Gastrocnemius medialis (tissue), 4 donors: ENCODE results near the gene MAN1B1. TPM values are rescaled to one million over a fixed set of nuclear protein-coding genes. Genes with fewer than 3 reads are reported as not detected.

Experiments
- ATAC-seq, 2 donors: fragments of 150-250 bp; one replicate each; pipeline ENCODE4 v1.9.1; 2016
- DNase-seq, 2 donors: peaks; one replicate each; pipeline ENCODE4 v3.0.0-alpha.2; 2019
- H3K27ac ChIP-seq, 4 donors: fragments of 200-600 bp; sonication (generic); 1 replicate in 1 of 4; 2 replicates in 3 of 4; pipeline ENCODE4 v1.5.1; 2016 to 2018; ENCODE audit warnings: mild to moderate bottlenecking in 2 of 4, moderate library complexity in 1 of 4
- H3K27me3 ChIP-seq, 3 donors: fragments of 200-600 bp; sonication (generic) in 2 of 3; 1 replicate in 1 of 3; 2 replicates in 2 of 3; pipeline versions ENCODE4 v1.5.1 to v1.6.0; 2016 to 2019; ENCODE audit warnings: mild to moderate bottlenecking in 1 of 3, moderate library complexity in 1 of 3
- H3K36me3 ChIP-seq, 2 donors: fragments of 200-600 bp; sonication (generic) in 1 of 2; one replicate each; pipeline ENCODE4 v1.5.1; 2017 to 2018
- H3K4me1 ChIP-seq, 2 donors: fragments of 200-600 bp; sonication (generic) in 1 of 2; one replicate each; pipeline ENCODE4 v1.5.1; 2016 to 2017; ENCODE audit warnings: mild to moderate bottlenecking in 2 of 2
- H3K4me3 ChIP-seq, 4 donors: fragments of 200-600 bp; sonication (generic) in 3 of 4; 1 replicate in 1 of 4; 2 replicates in 3 of 4; pipeline ENCODE4 v1.5.1; 2016 to 2019; ENCODE audit warnings: mild to moderate bottlenecking in 2 of 4
- H3K9me3 ChIP-seq, 3 donors: fragments of 200-600 bp; sonication (generic) in 2 of 3; 1 replicate in 1 of 3; 2 replicates in 2 of 3; pipeline ENCODE4 v1.5.1; 2016 to 2019
- POLR2A ChIP-seq, 2 donors: fragments of 450-650 bp; IDR thresholded peaks; one replicate each; pipeline ENCODE4 v1.6.1; 2017; ENCODE audit warnings: antibody characterized with exemption in 2 of 2, mild to moderate bottlenecking in 2 of 2, moderate library complexity in 2 of 2
- in situ Hi-C, 4 donors: fragments of 200-750 bp; cut with MboI; loops; one replicate each; pipeline versions ENCODE4 v1.15.0 to v1.8.0; 2017; ENCODE audit warnings: low sequenced_read_pairs in 4 of 4
- intact Hi-C: fragments of 100-400 bp; cut with DNase I; formaldehyde crosslinking; loops from one replicate; pipeline ENCODE4 v1.15.1; 2023; ENCODE audit warnings: low total_unique reads
- total RNA-seq, 4 donors: library from RNA; depleted of rRNA; stranded (reverse); fragments of >200 nt; gene quantifications; one replicate each; pipeline versions ENCODE4 v1.1.0 to v1.2.3, GENCODE V29; 2016
- TF ChIP-seq, protein P1 (sequence below), 5 experiments: fragments of 450-650 bp in 3 of 5; fragments of 200-600 bp in 2 of 5; sonication (generic) in 2 of 5; IDR thresholded peaks in 4 of 5; conservative IDR thresholded peaks in 1 of 5; 1 replicate in 4 of 5; 2 replicates in 1 of 5; pipeline ENCODE4 v1.5.1; 2016 to 2019; ENCODE audit warnings: antibody characterized with exemption in 5 of 5, mild to moderate bottlenecking in 3 of 5, moderate library complexity in 3 of 5

The MAN1B1 gene
- total RNA-seq, 4 donors from 2014 or later = 15.9 to 31.9 (median 21.1) TPM

DNA sequence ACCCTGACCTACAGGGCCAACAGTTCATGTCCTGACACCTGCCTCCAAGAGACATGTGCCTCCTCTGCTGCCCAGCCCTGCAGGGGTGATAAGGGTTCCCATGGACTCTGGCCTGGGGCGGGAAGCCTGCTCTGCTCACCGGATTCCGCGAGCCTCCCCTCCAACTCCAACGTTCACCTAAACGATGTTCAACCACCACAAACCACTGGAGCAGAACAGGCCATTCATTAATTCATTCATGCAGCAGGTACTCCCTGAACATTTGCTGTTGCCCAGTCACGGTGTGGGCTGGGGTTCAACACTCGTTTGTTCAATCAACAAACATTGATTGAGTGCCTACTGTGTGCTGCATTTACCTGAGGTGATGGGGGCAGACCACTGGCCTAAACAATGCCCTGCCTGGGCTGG lies 12.8 kb upstream of the MAN1B1 start:
- in situ Hi-C loops (no loop called here), intact Hi-C loops (no loop called here)
- DNase-seq (no peak), ATAC-seq (no peak)
- H3K27ac ChIP-seq = no peak overlapping the region
- no peak overlapping the region for H3K4me3 ChIP-seq
- H3K36me3 ChIP-seq = no peaks in the 10 kb centered on the region
- H3K27me3 ChIP-seq = peaks cover 3 to 7% (median 5%) of the 10 kb centered on the region in 3 donors
- peaks cover 9 to 20% of the 10 kb centered on the region in 2 donors for H3K4me1 ChIP-seq
- TF ChIP-seq, protein P1, sequence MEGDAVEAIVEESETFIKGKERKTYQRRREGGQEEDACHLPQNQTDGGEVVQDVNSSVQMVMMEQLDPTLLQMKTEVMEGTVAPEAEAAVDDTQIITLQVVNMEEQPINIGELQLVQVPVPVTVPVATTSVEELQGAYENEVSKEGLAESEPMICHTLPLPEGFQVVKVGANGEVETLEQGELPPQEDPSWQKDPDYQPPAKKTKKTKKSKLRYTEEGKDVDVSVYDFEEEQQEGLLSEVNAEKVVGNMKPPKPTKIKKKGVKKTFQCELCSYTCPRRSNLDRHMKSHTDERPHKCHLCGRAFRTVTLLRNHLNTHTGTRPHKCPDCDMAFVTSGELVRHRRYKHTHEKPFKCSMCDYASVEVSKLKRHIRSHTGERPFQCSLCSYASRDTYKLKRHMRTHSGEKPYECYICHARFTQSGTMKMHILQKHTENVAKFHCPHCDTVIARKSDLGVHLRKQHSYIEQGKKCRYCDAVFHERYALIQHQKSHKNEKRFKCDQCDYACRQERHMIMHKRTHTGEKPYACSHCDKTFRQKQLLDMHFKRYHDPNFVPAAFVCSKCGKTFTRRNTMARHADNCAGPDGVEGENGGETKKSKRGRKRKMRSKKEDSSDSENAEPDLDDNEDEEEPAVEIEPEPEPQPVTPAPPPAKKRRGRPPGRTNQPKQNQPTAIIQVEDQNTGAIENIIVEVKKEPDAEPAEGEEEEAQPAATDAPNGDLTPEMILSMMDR (IDR thresholded peaks at IDR 0.05 in 4 of 5, conservative IDR thresholded peaks at IDR 0.05 in 1 of 5) = no peak
- TF ChIP-seq POLR2A (IDR thresholded peaks at IDR 0.05) = no peak
- no peaks in the 10 kb centered on the region for H3K9me3 ChIP-seq

DNA sequence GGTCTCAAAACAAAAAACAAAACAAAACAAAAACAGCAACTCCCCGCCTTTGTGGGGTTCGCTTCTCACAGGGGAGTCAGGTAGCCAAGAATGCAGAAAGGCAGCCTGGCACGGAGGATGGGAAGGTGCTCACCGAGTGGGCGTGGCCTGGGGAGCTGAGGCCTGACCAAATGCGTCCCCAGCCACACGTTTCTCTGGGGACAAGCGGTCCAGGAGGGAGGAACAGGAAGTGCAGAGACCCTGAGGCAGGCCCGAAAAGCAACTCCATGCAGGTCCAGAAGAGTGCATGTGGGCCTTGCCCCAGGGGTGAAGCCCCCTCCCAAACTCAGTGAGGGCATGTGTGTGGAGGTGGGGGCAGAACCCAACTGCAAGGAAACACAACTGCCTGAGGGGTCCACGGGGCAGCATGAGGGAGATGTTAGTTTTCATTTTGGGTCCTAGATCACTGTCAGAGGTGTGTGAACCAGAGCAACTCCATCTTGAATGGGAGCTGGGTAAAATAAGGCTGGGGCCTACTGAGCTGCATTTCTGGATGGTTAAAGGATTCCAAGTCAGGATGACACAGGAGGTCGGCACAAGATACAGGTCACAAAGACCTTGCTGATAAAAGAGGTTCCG lies 12.0 kb upstream of the MAN1B1 start:
- in situ Hi-C loops = no loop called here
- no peak for ATAC-seq
- peaks cover 9 to 20% of the 10 kb centered on the region in 2 donors for H3K4me1 ChIP-seq

DNA sequence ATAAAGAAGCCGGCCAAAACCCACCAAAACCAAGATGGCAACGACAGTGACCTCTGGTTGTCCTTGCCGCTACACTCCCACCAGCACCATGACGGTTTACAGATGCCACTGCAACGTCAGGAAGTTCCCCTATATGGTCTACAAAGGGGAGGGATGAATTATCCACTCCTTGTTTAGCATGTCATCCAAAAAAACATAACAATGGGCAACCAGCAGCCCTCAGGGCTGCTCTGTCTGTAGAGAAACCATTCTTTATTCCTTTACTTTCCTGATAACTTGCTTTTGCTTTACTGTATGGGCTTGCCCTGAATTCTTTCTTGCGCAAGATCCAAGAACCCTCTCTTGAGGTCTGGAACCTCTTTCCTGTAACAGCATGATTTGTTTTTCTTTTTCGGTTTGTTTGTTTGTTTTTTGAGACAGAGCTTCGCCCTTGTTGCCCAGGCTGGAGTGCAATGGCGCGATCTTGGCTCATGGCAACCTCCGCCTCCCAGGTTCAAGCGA lies 11.5 kb upstream of the MAN1B1 start:
- H3K27me3 ChIP-seq = peaks cover 0 to 3% (median 0%) of the 10 kb centered on the region in 3 donors

More for the DNA sequence above, 12.0 kb upstream of the MAN1B1 start:
- TF ChIP-seq, protein P1 (IDR thresholded peaks at IDR 0.05 in 4 of 5, conservative IDR thresholded peaks at IDR 0.05 in 1 of 5) = no peak
- TF ChIP-seq POLR2A (IDR thresholded peaks at IDR 0.05) = no peak
- H3K36me3 ChIP-seq = no peaks in the 10 kb centered on the region
- intact Hi-C loops = no loop called here
- peaks cover 0 to 3% (median 0%) of the 10 kb centered on the region in 3 donors for H3K27me3 ChIP-seq
- H3K27ac ChIP-seq = no peak overlapping the region
- no peak overlapping the region for H3K4me3 ChIP-seq
- no peaks in the 10 kb centered on the region for H3K9me3 ChIP-seq
- no peak for DNase-seq

DNA sequence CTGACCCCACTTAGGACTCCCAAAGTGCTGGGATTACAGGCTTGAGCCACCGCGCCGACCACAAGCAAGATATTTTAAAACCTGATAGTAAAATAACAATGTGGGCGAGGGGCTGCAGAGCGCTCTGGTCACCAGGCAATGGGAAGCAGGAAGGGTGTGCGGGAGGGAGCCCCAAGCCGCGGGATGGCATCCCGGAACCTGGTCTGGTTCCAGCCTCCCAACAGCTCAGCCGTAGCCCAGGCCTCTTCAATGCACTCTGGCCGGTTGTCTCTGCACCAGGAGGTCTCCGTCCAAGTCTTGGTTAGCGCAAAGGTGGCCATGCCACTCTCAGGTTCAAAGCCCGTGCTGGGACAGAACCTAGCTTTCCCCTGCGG lies 10.2 kb upstream of the MAN1B1 start:
- no peak for TF ChIP-seq POLR2A (IDR thresholded peaks at IDR 0.05)
- TF ChIP-seq, protein P1 (IDR thresholded peaks at IDR 0.05 in 4 of 5, conservative IDR thresholded peaks at IDR 0.05 in 1 of 5) = no peak
- intact Hi-C loops (no loop called here), in situ Hi-C loops (no loop called here)
- H3K4me3 ChIP-seq = peak overlapping the region; percentile 51 to 64 (median 56)
- H3K27me3 ChIP-seq = peaks cover 0 to 3% (median 0%) of the 10 kb centered on the region in 3 donors
- H3K36me3 ChIP-seq = no peaks in the 10 kb centered on the region
- H3K27ac ChIP-seq = peak overlapping the region; percentile 51 to 55 (median 54)
- no peak for ATAC-seq
- DNase-seq = no peak
- no peaks in the 10 kb centered on the region for H3K9me3 ChIP-seq
- peaks cover 0 to 12% of the 10 kb centered on the region in 2 donors for H3K4me1 ChIP-seq

More for the DNA sequence above, 11.5 kb upstream of the MAN1B1 start:
- TF ChIP-seq, protein P1 (IDR thresholded peaks at IDR 0.05 in 4 of 5, conservative IDR thresholded peaks at IDR 0.05 in 1 of 5) = no peak
- no peak for TF ChIP-seq POLR2A (IDR thresholded peaks at IDR 0.05)
- DNase-seq = no peak
- in situ Hi-C loops (no loop called here), intact Hi-C loops (no loop called here)
- H3K9me3 ChIP-seq = no peaks in the 10 kb centered on the region
- no peak overlapping the region for H3K27ac ChIP-seq
- H3K36me3 ChIP-seq = no peaks in the 10 kb centered on the region
- ATAC-seq = no peak
- no peak overlapping the region for H3K4me3 ChIP-seq
- H3K4me1 ChIP-seq = peaks cover 9 to 20% of the 10 kb centered on the region in 2 donors
